H1 (cell line): ENCODE results near the gene RBM19. TPM values are rescaled to one million over a fixed set of nuclear protein-coding genes. Genes with fewer than 3 reads are reported as not detected.

ENCODE experiments used
- CTCF ChIA-PET: fragments of 300-600 bp; sonication (Branson Sonifier 250); formaldehyde crosslinking; loops from one replicate; lab custom pipeline; 2021; ENCODE audit not compliant: partially characterized antibody; lab: Charles Lee
- POLR2A ChIA-PET: fragments of 300-600 bp; sonication (Branson Sonifier 250); formaldehyde crosslinking; loops from one replicate; lab custom pipeline; 2021; ENCODE audit warnings: inconsistent platforms; ENCODE audit not compliant: partially characterized antibody; lab: Charles Lee
- DNase-seq, 2 experiments: peaks; one replicate each; pipeline versions ENCODE4 v3.0.0 to v3.0.0-alpha.2; 2010 to 2022; ENCODE audit warnings: low spot score in 2 of 2, low read depth in 1 of 2, mixed read lengths in 1 of 2
- FAIRE-seq: peaks from 2 replicates; lab custom pipeline; 2011; peaks lifted over from hg19 to GRCh38; lab: Jason Lieb, UNC
- H2AFZ ChIP-seq: 2 replicates; pipeline ENCODE4 v1.8.1; 2012; ENCODE audit warnings: low read length, inconsistent platforms
- H2AK5ac ChIP-seq: 2 replicates; pipeline ENCODE4 v1.6.1; 2013; ENCODE audit warnings: low read depth, low read length
- H2BK120ac ChIP-seq: replicated peaks from 2 replicates; pipeline ENCODE3; 2013; ENCODE audit warnings: low read depth, low read length, inconsistent platforms
- H2BK12ac ChIP-seq: 2 replicates; pipeline ENCODE4 v1.6.1; 2013; ENCODE audit warnings: low read depth, low read length
- H2BK15ac ChIP-seq: 2 replicates; pipeline ENCODE4 v1.6.1; 2013; ENCODE audit warnings: low read length
- H2BK20ac ChIP-seq: 2 replicates; pipeline ENCODE4 v1.6.1; 2013; ENCODE audit warnings: low read length
- H2BK5ac ChIP-seq: 2 replicates; pipeline ENCODE4 v1.6.1; 2013; ENCODE audit warnings: low read depth, low read length
- H3K14ac ChIP-seq: 2 replicates; pipeline ENCODE4 v1.6.1; 2013; ENCODE audit warnings: inconsistent platforms; ENCODE audit not compliant: insufficient read length
- H3K18ac ChIP-seq: 2 replicates; pipeline ENCODE4 v1.6.1; 2013; ENCODE audit warnings: low read length; ENCODE audit errors: extremely low read depth
- H3K23ac ChIP-seq: 2 replicates; pipeline ENCODE4 v1.6.1; 2013; ENCODE audit warnings: inconsistent platforms; ENCODE audit not compliant: insufficient read length
- H3K23me2 ChIP-seq: 2 replicates; pipeline ENCODE4 v1.6.1; 2013; ENCODE audit warnings: low read depth, low read length
- H3K27ac ChIP-seq: 2 replicates; pipeline ENCODE4 v1.6.1; 2011; ENCODE audit warnings: low read depth, low read length, inconsistent platforms
- H3K27me3 ChIP-seq, 4 experiments: replicated peaks in 1 of 4; 1 replicate in 1 of 4; 2 replicates in 3 of 4; pipeline versions ENCODE4 v1.6.1 to v1.8.1; 2011 to 2013; ENCODE audit warnings: low read length in 3 of 4, mild to moderate bottlenecking in 3 of 4, inconsistent platforms in 2 of 4, mixed read lengths in 2 of 4, moderate library complexity in 1 of 4; ENCODE audit not compliant: control insufficient read depth in 3 of 4, insufficient read depth in 3 of 4; ENCODE audit errors: extremely low read depth in 1 of 4
- H3K36me3 ChIP-seq, 4 experiments: 2 replicates each; pipeline versions ENCODE4 v1.6.1 to v1.8.1; 2011 to 2013; ENCODE audit warnings: mild to moderate bottlenecking in 4 of 4, low read length in 3 of 4, moderate library complexity in 2 of 4, control low read depth in 1 of 4, inconsistent platforms in 1 of 4; ENCODE audit not compliant: insufficient read depth in 4 of 4, control insufficient read depth in 2 of 4
- H3K4ac ChIP-seq: replicated peaks from 2 replicates; pipeline ENCODE3; 2013; ENCODE audit warnings: low read length, low read depth, mixed read lengths, inconsistent platforms; ENCODE audit not compliant: insufficient read length
- H3K4me1 ChIP-seq, 4 experiments: replicated peaks in 1 of 4; 1 replicate in 1 of 4; 2 replicates in 3 of 4; pipeline versions ENCODE4 v1.6.1 to v1.8.1; 2011 to 2013; ENCODE audit warnings: low read length in 3 of 4, inconsistent platforms in 2 of 4, mixed read lengths in 1 of 4; ENCODE audit not compliant: insufficient read depth in 4 of 4, control insufficient read depth in 3 of 4
- H3K4me2 ChIP-seq, 2 experiments: 2 replicates each; pipeline versions ENCODE4 v1.6.1 to v1.8.1; 2011 to 2013; ENCODE audit warnings: low read depth in 2 of 2, low read length in 2 of 2, control low read depth in 1 of 2, inconsistent platforms in 1 of 2, mild to moderate bottlenecking in 1 of 2; ENCODE audit not compliant: insufficient read depth in 1 of 2
- H3K4me3 ChIP-seq, 4 experiments: fragments of 200-600, 300-600 bp in 1 of 4; sonication (generic), shearing (Covaris generic), sonication (Bioruptor Twin) in 1 of 4; 2 replicates each; pipeline versions ENCODE4 v1.5.1 to v1.8.1; 2011 to 2016; ENCODE audit warnings: low read length in 4 of 4, low read depth in 3 of 4, control low read depth in 2 of 4, inconsistent platforms in 2 of 4, mild to moderate bottlenecking in 2 of 4, mixed read lengths in 1 of 4, moderate library complexity in 1 of 4; ENCODE audit not compliant: insufficient read depth in 2 of 4; ENCODE audit errors: extremely low read depth in 1 of 4
- H3K56ac ChIP-seq: replicated peaks from 2 replicates; pipeline ENCODE3; 2013; ENCODE audit warnings: low read depth, mild to moderate bottlenecking, mixed read lengths, low read length, inconsistent platforms; ENCODE audit not compliant: insufficient read length
- H3K79me1 ChIP-seq: 2 replicates; pipeline ENCODE4 v1.6.1; 2013; ENCODE audit warnings: low read depth, low read length, control low read depth
- H3K79me2 ChIP-seq, 2 experiments: 2 replicates each; pipeline versions ENCODE4 v1.6.1 to v1.8.1; 2012 to 2013; ENCODE audit warnings: low read length in 2 of 2, mild to moderate bottlenecking in 2 of 2, inconsistent platforms in 1 of 2; ENCODE audit not compliant: insufficient read depth in 2 of 2, control insufficient read depth in 1 of 2
- H3K9ac ChIP-seq, 4 experiments: replicated peaks in 1 of 4; 1 replicate in 1 of 4; 2 replicates in 3 of 4; pipeline versions ENCODE4 v1.6.1 to v1.8.1; 2011 to 2013; ENCODE audit warnings: low read depth in 3 of 4, low read length in 3 of 4, control low read depth in 2 of 4, mild to moderate bottlenecking in 2 of 4, moderate library complexity in 2 of 4, inconsistent platforms in 1 of 4; ENCODE audit errors: extremely low read depth in 1 of 4
- H3K9me3 ChIP-seq, 2 experiments: 2 replicates each; pipeline versions ENCODE4 v1.6.1 to v1.8.1; 2012 to 2013; ENCODE audit warnings: mild to moderate bottlenecking in 2 of 2, moderate library complexity in 2 of 2, control low read depth in 1 of 2, inconsistent platforms in 1 of 2, low read depth in 1 of 2, low read length in 1 of 2, mixed read lengths in 1 of 2; ENCODE audit not compliant: insufficient read depth in 2 of 2
- H4K20me1 ChIP-seq, 2 experiments: replicated peaks in 1 of 2; 2 replicates each; pipeline versions ENCODE3 to v1.8.1; 2011 to 2013; ENCODE audit warnings: inconsistent platforms in 2 of 2, low read length in 2 of 2, mild to moderate bottlenecking in 1 of 2; ENCODE audit not compliant: insufficient read depth in 2 of 2, control insufficient read depth in 1 of 2
- H4K5ac ChIP-seq: 2 replicates; pipeline ENCODE4 v1.6.1; 2013; ENCODE audit warnings: low read length, low read depth, mixed read lengths, inconsistent platforms; ENCODE audit not compliant: insufficient read length
- H4K8ac ChIP-seq: 2 replicates; pipeline ENCODE4 v1.8.0; 2013; ENCODE audit warnings: mild to moderate bottlenecking, moderate library complexity, low read length, inconsistent platforms; ENCODE audit not compliant: insufficient read depth; ENCODE audit errors: extremely low read depth
- H4K91ac ChIP-seq: replicated peaks from 2 replicates; pipeline ENCODE3; 2013; ENCODE audit warnings: low read length, mixed read lengths, inconsistent platforms; ENCODE audit not compliant: insufficient read length
- BACH1 ChIP-seq: IDR thresholded peaks from 2 replicates; pipeline ENCODE4 v1.6.1; 2012; ENCODE audit warnings: low read length, improper control_type of control experiment
- CBX5 ChIP-seq: fragments of 300-800, 300-1000 bp; sonication (generic); IDR thresholded peaks from 2 replicates; pipeline ENCODE4 v1.7.1; 2016; ENCODE audit warnings: antibody characterized with exemption, low read length, low read depth
- EZH2 ChIP-seq: fragments of 200-600 bp; sonication (generic); IDR thresholded peaks from 2 replicates; pipeline ENCODE4 v1.7.1; 2012; ENCODE audit warnings: low read depth, mild to moderate bottlenecking, moderate library complexity, low read length, inconsistent platforms; ENCODE audit not compliant: severe bottlenecking
- HDAC6 ChIP-seq: IDR thresholded peaks from one replicate; pipeline ENCODE4 v1.7.1; 2012; ENCODE audit warnings: low read depth, mild to moderate bottlenecking, inconsistent platforms, low read length, moderate library complexity
- JUN ChIP-seq: IDR thresholded peaks from 2 replicates; pipeline ENCODE4 v1.6.1; 2011; ENCODE audit warnings: low read depth, mild to moderate bottlenecking, improper control_type of control experiment, low read length
- WGBS, 2 experiments: shearing (Covaris generic) in 1 of 2; methylation state at CpG; one replicate each; pipeline versions ENCODE4 v1.1.6 to v1.1.7; 2013 to 2015; ENCODE audit warnings: low lambda C conversion rate in 2 of 2, mixed read lengths in 2 of 2, inconsistent platforms in 1 of 2, low coverage in 1 of 2, missing lambda C conversion rate in 1 of 2; ENCODE audit not compliant: insufficient replicate concordance in 2 of 2, insufficient coverage in 1 of 2, insufficient read length in 1 of 2; ENCODE audit errors: extremely low coverage in 1 of 2, missing lambda C conversion rate in 1 of 2; 5-methylcytosine and 5-hydroxymethylcytosine counted together
- polyA plus RNA-seq, 7 experiments: library from polyadenylated mRNA; depleted of rRNA in 3 of 7; stranded (reverse) in 5 of 7; unstranded in 2 of 7; fragments of >200 nt in 5 of 7; fragments of 200-250 nt in 2 of 7; gene quantifications; 1 replicate in 5 of 7; 2 replicates in 1 of 7; 4 replicates in 1 of 7; pipeline versions ENCODE4 v1.2.1 to v1.2.3, GENCODE V29; 2011 to 2013; ENCODE audit warnings: missing spikeins in 2 of 7, mixed read lengths in 2 of 7
- total RNA-seq: library from RNA; stranded (reverse); fragmentation: NEBNext Ultra II Directional; extraction: Animal tissue kit (Norgen Biotek cat#: 25700); gene quantifications from 2 replicates; pipeline ENCODE4 v1.2.1, GENCODE V29; 2021

RBM19 gene
- total and polyA plus RNA-seq, 2 of the 8 experiments (the other 6 are each of a cell fraction or from before 2014, with no cell fraction given) = 23.4 to 61.9 TPM

GRCh38 chr12:113935459-113935858, 30.7 kb downstream of the RBM19 start:
- no peak overlapping the region for H4K5ac ChIP-seq
- no peaks in the 10 kb centered on the region for H3K27me3 ChIP-seq
- no peak overlapping the region for H2BK20ac ChIP-seq
- no peak for TF ChIP-seq HDAC6
- TF ChIP-seq EZH2 = no peak
- no peak for TF ChIP-seq JUN
- TF ChIP-seq CBX5 = no peak
- TF ChIP-seq BACH1 = no peak
- TF ChIP-seq, all 59 proteins: peak for 0
- Histone ChIP-seq H3K4me3 (no peak overlapping the region), H2AK5ac (no peak overlapping the region), H4K8ac (no peak overlapping the region), H3K23me2 (no peaks in the 10 kb centered on the region), H3K9ac (no peak overlapping the region), H3K4me2 (no peak overlapping the region), H3K4ac (no peak overlapping the region), H3K9me3 (no peaks in the 10 kb centered on the region), H3K14ac (no peak overlapping the region), H2BK15ac (no peak overlapping the region), H4K91ac (no peak overlapping the region), H2BK12ac (no peak overlapping the region), H3K27ac (no peak overlapping the region), H3K23ac (no peak overlapping the region), H3K18ac (no peak overlapping the region), H3K4me1 (peaks cover 0 to 15% (median 9%) of the 10 kb centered on the region in 4 experiments; a peak in 4 of 7 replicates), H2BK5ac (no peak overlapping the region), H3K36me3 (peaks cover 14 to 41% (median 26%) of the 10 kb centered on the region in 4 experiments), H2BK120ac (no peak overlapping the region), H3K56ac (no peak overlapping the region), H4K20me1 (peaks cover 2% of the 10 kb centered on the region in 2 experiments), H3K79me2 (no peaks in the 10 kb centered on the region), H3K79me1 (no peaks in the 10 kb centered on the region; the same call in 1 of the 2 replicates), H2AFZ (no peak overlapping the region)
- DNase-seq (no peak), FAIRE-seq (no peak)
- CTCF ChIA-PET = interaction anchor here (0.6 to 0.8 kb wide), 3 partner anchors 10 to 246 kb away, joined by 3 to 5 read pairs (median 3); no protein-coding TSS in a partner anchor
- POLR2A ChIA-PET = no interaction called here
- WGBS, 2 experiments = 94% methylated on average over 6 of the region's 6 CpGs; no CpG with 5 or more reads in 1 of the 2 experiments
